IPS-15b (cell line): ENCODE measurements around the gene PAFAH1B1.
A peak's percentile ranks its signal among the peaks of the same experiment; 100 is the strongest.

Source experiments
- H3K27me3 ChIP-seq: one replicate; pipeline ENCODE4 v1.6.1; 2013; ENCODE audit warnings: low read length; ENCODE audit not compliant: control insufficient read depth, insufficient read depth
- H3K36me3 ChIP-seq: one replicate; pipeline ENCODE4 v1.6.1; 2013; ENCODE audit warnings: low read length; ENCODE audit not compliant: control insufficient read depth, insufficient read depth
- H3K4me1 ChIP-seq: one replicate; pipeline ENCODE4 v1.6.1; 2013; ENCODE audit warnings: mild to moderate bottlenecking, low read length; ENCODE audit not compliant: control insufficient read depth, insufficient read depth
- H3K4me3 ChIP-seq: one replicate; pipeline ENCODE4 v1.5.1; 2013; ENCODE audit warnings: low read depth, low read length
- H3K9ac ChIP-seq: one replicate; pipeline ENCODE4 v1.6.1; 2013; ENCODE audit warnings: low read depth, mild to moderate bottlenecking, low read length
- H3K9me3 ChIP-seq: one replicate; pipeline ENCODE4 v1.6.1; 2013; ENCODE audit warnings: mild to moderate bottlenecking, low read length; ENCODE audit not compliant: control insufficient read depth, insufficient read depth

PAFAH1B1 gene

DNA sequence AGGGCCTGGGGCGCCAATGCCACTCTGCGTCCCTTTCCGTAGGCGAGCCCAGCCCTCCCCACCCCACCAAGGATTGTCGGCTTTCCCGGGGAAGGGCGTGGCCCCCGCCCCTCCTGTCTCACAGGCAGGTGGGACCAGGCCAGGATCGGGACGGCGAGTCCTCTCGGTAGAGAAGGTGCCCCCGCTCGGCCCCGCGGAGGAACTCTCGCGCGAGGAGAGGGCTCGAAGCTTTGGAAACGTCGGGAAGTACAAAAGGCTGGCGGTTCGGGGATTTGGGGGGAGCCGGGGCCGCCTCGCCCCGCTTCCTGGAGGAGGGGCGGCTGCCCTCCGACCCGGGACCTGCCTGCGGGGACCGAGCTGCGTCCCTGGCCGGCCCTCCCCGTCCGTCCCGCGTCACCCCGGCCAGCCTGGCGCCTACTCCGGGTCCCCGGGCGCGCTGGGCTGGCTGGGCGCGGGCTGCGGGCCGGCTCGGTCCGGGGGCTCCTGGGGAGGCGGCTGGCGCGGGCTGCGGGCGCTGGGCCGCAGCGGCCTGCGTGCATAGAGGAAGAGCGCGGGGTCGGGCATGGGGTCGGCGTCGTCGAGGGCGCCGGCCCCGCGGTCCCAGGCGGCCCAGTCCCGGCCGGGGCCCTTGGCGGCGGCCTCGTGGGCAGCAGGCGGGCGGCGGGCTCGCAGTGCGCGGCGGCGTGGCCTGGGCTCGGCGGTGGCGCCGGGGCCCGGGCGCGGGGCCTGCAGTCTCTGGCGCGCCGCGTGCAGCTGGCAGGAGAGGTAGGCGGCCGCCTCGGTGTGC is 130.7 kb downstream of the PAFAH1B1 start:
- Histone ChIP-seq H3K36me3 (no peaks in the 10 kb centered on the region), H3K9me3 (no peaks in the 10 kb centered on the region), H3K4me1 (peaks cover 3% of the 10 kb centered on the region), H3K4me3 (peak overlapping the region; percentile 41), H3K9ac (peak overlapping the region; percentile 73), H3K27me3 (no peaks in the 10 kb centered on the region)

DNA sequence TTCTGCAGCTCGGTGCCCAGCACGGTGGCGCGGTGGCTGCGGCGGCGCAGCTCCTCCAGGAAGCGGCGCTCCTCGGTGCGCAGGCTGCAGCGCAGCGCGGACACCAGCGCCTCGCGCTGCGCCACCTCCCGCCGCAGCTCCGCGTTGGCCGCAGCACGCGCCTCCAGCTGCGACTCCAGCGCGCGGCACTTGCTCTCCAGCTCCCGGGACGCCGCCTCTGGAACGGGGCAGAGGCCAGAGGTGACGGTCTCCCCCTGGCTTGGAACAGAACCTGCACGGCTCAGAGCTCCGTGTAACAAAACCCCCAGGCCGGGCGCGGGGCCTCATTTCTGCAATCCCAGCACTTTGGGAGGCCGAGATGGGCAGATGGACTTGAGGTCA is 131.3 kb downstream of the PAFAH1B1 start:
- peak overlapping the region; percentile 73 for H3K9ac ChIP-seq
- peak overlapping the region; percentile 32 for H3K4me3 ChIP-seq
- H3K36me3 ChIP-seq: no peaks in the 10 kb centered on the region
- no peaks in the 10 kb centered on the region for H3K9me3 ChIP-seq
- H3K4me1 ChIP-seq: peaks cover 3% of the 10 kb centered on the region
- H3K27me3 ChIP-seq: no peaks in the 10 kb centered on the region

DNA sequence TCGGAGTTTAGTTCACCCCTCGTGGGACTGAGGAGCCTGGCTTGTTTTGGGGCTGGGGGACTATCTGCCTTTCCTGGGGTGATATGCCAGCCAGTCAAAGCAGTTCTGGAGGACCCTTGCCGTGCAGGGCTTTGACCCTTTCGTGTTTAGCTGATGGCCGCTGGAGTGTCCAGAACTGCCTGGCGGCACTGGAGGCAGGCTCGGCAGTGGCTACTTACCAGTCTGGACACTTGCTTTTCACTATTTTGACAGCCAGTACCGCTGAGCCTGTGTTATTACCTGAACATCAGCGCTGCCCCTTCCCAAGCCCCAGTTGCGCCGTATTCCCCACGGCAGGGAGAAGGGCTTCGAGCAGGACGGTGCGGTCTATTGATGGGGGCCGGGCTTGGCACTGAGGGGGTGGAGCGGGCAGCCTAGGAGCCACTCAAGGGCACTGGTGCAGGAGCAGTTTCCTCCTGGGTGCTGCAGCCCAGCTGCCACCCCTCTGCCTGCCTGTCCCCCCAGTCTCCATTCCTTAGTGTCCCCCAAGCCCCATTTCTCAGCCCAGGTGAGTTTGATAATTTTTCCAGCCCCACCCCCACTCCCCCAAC is 137.4 kb downstream of the PAFAH1B1 start:
- Histone ChIP-seq H3K9me3 (no peaks in the 10 kb centered on the region), H3K4me3 (no peak overlapping the region), H3K27me3 (no peaks in the 10 kb centered on the region), H3K36me3 (peaks cover 7% of the 10 kb centered on the region), H3K9ac (no peak overlapping the region), H3K4me1 (no peaks in the 10 kb centered on the region)

DNA sequence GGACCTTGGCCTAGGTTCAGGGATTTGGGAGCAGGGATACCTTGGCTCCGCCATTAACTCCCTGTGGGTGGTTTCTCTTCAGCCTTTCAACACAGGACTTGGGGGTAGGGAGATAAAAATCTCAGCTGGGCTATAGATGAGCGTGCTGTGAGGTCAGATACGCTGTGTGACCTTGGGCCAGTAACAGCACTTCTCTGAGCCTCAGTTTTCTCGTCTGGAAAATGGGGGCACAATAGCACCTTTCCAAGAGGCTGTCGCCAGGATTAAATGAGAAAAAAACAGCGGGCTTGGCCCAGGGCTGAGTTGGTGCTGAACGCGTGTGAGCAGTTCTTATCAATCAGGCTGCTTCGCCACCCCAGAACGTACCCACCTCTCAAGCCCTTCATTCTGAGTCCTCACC is 138.4 kb downstream of the PAFAH1B1 start:
- no peak overlapping the region for H3K4me3 ChIP-seq
- no peaks in the 10 kb centered on the region for H3K9me3 ChIP-seq
- no peaks in the 10 kb centered on the region for H3K4me1 ChIP-seq
- no peaks in the 10 kb centered on the region for H3K27me3 ChIP-seq
- H3K9ac ChIP-seq: no peak overlapping the region
- peaks cover 7% of the 10 kb centered on the region for H3K36me3 ChIP-seq

DNA sequence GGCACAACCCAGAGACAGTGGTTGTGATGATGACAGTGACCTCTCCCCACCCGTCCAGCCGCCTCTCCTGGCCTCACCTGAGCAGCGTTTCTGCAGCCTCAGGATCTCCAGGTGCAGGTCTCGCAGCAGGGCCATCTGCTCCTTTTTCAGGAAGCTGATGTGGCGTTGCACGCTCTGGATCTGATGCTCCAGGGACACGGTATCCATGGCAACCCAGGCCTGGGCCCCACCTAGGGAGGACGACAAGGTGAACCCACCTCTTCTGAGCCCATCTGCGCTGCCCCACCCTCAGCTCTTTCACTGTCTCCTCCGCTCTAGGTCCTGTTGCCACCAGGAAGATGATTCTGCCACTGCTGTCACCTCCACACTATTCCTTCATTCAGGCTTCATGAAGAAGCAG is 141.5 kb downstream of the PAFAH1B1 start:
- H3K4me3 ChIP-seq: no peak overlapping the region

More for the DNA sequence above, 141.5 kb downstream of the PAFAH1B1 start:
- H3K9me3 ChIP-seq: no peaks in the 10 kb centered on the region
- H3K4me1 ChIP-seq: no peaks in the 10 kb centered on the region
- H3K9ac ChIP-seq: no peak overlapping the region
- H3K36me3 ChIP-seq: peaks cover 7% of the 10 kb centered on the region
- H3K27me3 ChIP-seq: no peaks in the 10 kb centered on the region
